Thyroid gland (tissue), 4 donors: Measurements from ENCODE around the gene WASHC4.

Experiments
- POLR2A ChIP-seq, 2 donors: fragments of 450-650 bp; IDR thresholded peaks; one replicate each; pipeline ENCODE4 v1.6.1; 2017; ENCODE audit warnings: antibody characterized with exemption in 2 of 2, mild to moderate bottlenecking in 2 of 2, moderate library complexity in 1 of 2
- TF ChIP-seq, protein P1 (sequence below), 6 experiments: fragments of 200-600 bp in 3 of 6; fragments of 450-650 bp in 3 of 6; sonication (generic) in 3 of 6; IDR thresholded peaks; one replicate each; pipeline ENCODE4 v1.5.1; 2016 to 2019; ENCODE audit warnings: antibody characterized with exemption in 6 of 6, mild to moderate bottlenecking in 2 of 6, inconsistent platforms in 1 of 6, moderate library complexity in 1 of 6

- TF ChIP-seq, protein P1, sequence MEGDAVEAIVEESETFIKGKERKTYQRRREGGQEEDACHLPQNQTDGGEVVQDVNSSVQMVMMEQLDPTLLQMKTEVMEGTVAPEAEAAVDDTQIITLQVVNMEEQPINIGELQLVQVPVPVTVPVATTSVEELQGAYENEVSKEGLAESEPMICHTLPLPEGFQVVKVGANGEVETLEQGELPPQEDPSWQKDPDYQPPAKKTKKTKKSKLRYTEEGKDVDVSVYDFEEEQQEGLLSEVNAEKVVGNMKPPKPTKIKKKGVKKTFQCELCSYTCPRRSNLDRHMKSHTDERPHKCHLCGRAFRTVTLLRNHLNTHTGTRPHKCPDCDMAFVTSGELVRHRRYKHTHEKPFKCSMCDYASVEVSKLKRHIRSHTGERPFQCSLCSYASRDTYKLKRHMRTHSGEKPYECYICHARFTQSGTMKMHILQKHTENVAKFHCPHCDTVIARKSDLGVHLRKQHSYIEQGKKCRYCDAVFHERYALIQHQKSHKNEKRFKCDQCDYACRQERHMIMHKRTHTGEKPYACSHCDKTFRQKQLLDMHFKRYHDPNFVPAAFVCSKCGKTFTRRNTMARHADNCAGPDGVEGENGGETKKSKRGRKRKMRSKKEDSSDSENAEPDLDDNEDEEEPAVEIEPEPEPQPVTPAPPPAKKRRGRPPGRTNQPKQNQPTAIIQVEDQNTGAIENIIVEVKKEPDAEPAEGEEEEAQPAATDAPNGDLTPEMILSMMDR (IDR thresholded peaks at IDR 0.05), result no peak
- TF ChIP-seq POLR2A (IDR thresholded peaks at IDR 0.05), result no peak
These were observed 34.7 kb downstream of the WASHC4 start for GRCh38 chr12:105142259-105142658.
